GM19035 (cell line): ENCODE data around the gene ZNF420.

Experiments
- ATAC-seq: cut with Tn5 transposase; IDR thresholded peaks from one replicate; pipeline ENCODE4 v1.9.1; 2021; ENCODE audit not compliant: unreplicated experiment

Gene ZNF420

GRCh38 chr19:37136111-37136510 lies 57.9 kb downstream of the ZNF420 start:
- no peak for ATAC-seq

GRCh38 chr19:37148214-37148613 lies 70.0 kb downstream of the ZNF420 start:
- no peak for ATAC-seq

GRCh38 chr19:37160153-37160552 lies 81.9 kb downstream of the ZNF420 start:
- no peak for ATAC-seq

DNA sequence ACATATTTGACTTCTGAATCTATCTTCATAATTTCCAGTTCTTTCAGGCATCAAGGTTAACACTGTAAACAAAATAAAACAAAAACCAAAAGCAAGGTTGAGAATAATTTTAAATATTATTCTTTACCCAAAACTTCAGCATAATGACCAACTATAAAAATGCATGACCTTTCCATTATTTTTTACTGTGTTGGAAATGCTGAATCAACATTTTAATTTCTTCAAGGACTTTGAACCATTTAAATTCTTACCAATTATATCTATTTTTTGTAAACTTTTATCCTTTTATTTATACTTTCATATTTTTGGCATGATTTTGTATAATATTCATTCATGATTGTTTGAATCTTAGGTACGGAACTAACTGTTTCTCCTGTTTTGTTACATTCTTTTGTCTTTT lies 87.4 kb downstream of the ZNF420 start:
- no peak for ATAC-seq

GRCh38 chr19:37172368-37173366 lies 94.4 kb downstream of the ZNF420 start, which contains the start of gene ZNF585A:
Gene ZNF585A, minus strand, starts transcription at chr19:37172695. Its CDS starts 2,785 bp downstream, at chr19:37169910.
- peak; percentile 98 for ATAC-seq
